HG03378 (cell line): ENCODE data around the gene MCM5.
"Not testable (repeated sequence)": the region's sequence is repeated elsewhere in the genome, so short reads cannot be mapped to it uniquely, and the experiment has no call there.

Experiments used
- ATAC-seq: cut with Tn5 transposase; IDR thresholded peaks from one replicate; pipeline ENCODE4 v1.9.1; 2021; ENCODE audit warnings: mild to moderate bottlenecking, moderate library complexity; ENCODE audit not compliant: unreplicated experiment

MCM5 gene

GRCh38 chr22:35399678-35400500 lies at the start of gene MCM5:
TSS of gene MCM5 (plus strand) at chr22:35400140. CDS start at chr22:35400439, 299 bp downstream.
- ATAC-seq: peak; percentile 86

DNA sequence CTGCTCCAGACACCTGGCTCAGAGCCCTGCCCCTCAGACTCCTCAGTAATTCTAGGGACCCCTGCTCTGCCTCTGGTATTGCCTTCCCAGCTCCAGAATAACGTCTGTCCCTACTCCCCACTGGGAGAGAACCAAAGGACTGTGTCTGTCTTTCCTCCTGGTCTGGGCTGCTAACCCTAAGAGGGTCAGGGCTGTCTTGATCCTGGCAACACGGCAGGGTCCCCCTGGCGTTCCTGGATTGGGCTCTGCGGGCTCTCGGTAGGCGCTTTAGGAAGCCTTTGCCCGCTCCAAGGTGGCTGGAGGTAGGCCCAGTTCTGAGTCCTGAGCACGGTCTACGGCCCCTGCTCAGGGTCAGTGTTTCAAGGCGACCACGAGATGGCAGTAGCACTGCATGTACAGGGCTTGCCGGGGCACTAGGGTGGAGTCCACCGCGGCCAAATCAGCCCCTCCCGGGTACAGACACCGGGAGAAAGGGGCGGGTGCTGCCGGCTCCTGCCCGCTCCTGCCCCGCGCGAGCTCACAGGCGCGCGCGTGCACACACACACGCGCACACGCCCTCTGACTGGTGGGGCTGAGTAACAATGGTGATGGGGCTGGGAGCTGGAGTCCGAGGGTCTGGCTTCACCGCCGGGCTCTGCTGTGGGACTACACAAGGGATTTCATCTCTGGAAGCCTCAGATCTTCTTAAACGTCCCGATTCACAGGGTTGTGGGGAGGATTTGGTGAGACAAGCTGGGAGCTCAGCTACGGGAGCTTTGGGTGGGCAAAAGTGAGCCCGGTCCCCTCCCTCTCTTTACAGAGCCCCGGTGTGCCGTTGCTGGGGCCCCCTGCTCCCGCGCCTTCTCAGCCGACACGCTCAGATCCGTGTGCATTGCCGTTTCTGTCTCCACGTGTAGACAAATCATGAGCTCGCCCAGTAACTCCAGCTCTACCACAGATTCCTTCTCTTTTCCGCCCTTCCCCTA lies 49.1 kb upstream of the MCM5 start:
- peak; percentile 64 for ATAC-seq

- ATAC-seq: peak; percentile 57
Observed at GRCh38 chr22:35352214-35353111, 47.5 kb upstream of the MCM5 start.

DNA sequence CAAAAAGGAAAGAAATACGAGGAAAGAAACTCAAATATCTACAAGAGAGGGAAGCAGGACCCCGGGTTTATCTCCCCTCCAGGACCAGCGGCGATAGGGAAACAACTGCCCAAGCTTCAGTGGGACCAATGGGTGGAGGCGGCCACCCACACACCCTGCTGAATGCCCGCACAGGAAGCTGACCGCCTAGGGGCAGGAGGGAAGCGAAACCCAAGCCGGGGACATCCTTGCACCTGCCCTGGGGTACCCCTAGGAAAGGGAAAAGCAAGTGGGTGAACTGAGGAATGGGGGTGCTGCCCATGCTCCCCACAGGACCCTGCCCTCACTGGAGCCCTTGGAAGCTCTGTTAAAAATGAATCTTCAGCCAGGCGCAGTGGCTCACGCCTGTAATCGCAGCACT lies 46.6 kb upstream of the MCM5 start:
- ATAC-seq: no peak

DNA sequence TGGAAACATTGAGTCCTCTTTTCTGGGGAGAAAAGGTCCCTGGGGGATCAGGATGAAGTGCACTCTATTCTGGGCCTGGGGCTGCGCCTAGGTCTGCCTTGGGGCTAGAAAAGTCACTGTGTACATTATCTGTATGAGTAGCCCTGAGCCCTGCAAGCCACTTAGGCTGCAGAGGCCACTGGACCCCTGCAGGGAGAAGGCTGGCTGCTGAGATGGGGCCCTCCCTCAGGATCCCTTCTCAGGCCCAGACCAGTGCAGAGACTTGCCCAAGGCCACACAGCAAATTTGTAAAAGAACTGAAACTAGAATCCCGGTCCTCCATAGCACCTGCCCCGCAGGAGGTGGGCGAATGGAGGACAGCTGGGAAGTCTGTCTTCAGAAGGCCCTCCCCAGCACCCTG lies 45.9 kb upstream of the MCM5 start:
- ATAC-seq: no peak

DNA sequence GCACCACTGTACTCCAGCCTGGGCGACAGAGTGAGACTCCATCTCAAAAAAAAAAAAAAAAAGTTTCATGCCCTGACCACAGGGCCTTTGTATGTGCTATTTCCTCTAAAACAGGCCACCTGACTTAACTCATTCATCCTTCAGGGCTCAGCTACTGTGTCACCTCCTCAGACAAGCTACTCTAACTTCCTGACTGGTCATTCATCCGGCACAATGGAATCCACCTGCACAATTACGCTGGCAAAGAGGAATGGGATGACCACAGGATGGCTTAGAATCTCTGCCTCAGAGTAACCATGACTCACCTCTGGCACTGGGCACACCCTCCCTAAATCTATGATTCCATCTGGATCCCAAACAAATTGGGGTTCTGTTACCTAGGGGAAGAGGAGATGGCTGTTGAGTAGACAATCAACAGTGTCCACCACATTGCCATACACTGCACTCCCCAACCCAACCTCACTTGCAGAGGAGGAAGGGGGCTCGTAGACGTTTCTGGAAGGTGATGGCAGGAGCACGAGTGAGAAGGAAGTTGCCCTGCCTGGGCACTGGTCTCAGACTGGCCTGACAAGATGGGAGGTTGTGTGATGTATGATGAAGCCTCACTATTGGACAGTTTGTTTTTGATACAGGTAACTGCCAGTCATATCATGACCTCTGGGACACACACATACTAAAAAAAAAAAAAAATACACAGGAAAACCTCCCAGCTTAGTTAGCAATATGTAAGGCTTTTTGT lies 41.9 kb upstream of the MCM5 start:
- no peak for ATAC-seq

GRCh38 chr22:35359380-35360065 lies 40.4 kb upstream of the MCM5 start:
- no peak for ATAC-seq

GRCh38 chr22:35361001-35361558 lies 38.9 kb upstream of the MCM5 start:
- ATAC-seq: no peak

DNA sequence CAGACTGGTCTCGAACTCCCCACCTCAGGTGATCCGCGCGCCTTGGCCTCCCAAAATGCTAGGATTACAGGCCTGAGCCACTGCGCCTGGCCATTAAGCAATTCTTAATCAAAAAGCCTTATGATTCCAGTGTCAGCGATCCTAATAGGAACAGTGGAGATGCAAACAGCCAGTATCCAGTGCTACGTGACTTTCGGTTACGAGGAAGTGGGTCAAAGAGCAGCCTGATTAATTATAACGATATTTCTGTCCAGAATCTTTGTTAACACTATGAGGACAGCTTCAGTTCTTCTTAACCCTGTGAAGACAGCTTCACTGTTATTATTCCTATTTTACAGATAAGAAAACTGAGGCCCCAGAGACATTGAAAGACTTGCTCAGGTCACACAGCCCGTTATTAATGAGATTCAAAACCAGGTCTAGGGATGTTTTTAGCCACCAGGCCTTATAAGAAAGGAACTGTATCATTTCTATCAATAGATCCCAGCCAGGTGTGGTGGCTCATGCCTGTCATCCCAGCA lies 36.3 kb upstream of the MCM5 start:
- no peak for ATAC-seq

- ATAC-seq: not testable (repeated sequence)
Observed at GRCh38 chr22:35364230-35364629, 35.7 kb upstream of the MCM5 start.

GRCh38 chr22:35367331-35367886 lies 32.5 kb upstream of the MCM5 start:
- ATAC-seq: no peak

GRCh38 chr22:35368386-35368785 lies 31.6 kb upstream of the MCM5 start:
- no peak for ATAC-seq

- no peak for ATAC-seq
Observed at GRCh38 chr22:35369996-35370395, 29.9 kb upstream of the MCM5 start.

DNA sequence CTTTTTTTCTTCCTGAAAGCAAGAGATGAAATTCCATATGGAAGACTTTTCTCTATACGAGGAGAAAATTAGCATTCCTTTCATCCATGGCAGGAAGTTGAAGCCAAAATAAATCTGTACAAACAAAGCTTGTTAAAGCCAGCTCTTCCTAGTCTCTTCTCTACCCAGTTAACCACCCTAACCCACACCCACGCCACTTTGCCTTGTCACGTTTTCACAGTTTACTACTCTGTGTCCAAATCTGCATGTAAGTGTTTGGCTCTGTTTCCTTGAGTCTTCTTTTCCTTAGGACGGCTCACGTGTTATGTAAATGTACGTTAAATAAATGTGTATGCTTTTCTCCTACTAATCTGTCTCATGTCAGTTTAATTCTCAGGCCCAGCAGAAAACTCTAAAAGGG lies 26.2 kb upstream of the MCM5 start:
- ATAC-seq: no peak

DNA sequence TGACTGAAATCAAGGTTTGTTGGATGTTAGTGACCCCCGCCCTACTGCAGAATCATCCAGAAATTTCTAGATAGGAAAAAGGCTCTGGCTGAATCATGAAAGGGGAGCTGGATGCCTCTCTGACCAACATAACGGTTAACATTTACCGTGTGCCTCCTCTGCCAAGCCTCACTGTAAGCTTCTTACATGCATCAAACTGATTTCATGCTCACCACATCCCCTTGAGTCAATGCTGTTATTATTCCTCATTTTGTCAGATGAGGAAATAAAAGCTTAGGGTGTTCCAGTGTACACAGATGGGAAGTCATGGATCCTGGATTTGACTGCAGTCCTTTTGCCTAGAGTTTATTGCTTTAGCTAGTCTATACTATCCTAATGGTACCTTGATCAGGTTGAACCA lies 24.9 kb upstream of the MCM5 start:
- ATAC-seq: no peak

DNA sequence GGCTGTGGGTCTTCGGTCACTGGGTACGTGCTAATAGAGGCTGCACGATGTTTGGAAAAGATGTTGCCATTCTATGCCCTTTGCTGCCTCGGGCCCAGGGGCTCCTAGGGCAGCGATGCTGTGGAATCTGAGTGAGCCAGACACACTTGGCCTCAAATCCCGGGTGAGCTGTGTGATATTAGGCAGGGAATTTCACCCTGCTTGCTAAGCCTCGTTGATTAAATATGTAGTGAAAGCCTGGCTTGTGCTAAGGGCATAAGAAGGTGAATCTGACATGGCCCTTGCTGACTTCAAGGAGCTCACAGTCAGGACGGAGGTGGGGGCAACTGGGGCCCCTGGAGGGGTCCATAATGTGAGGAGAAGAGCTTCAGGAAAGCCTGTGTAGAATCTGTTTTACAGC lies 24.4 kb upstream of the MCM5 start:
- no peak for ATAC-seq

DNA sequence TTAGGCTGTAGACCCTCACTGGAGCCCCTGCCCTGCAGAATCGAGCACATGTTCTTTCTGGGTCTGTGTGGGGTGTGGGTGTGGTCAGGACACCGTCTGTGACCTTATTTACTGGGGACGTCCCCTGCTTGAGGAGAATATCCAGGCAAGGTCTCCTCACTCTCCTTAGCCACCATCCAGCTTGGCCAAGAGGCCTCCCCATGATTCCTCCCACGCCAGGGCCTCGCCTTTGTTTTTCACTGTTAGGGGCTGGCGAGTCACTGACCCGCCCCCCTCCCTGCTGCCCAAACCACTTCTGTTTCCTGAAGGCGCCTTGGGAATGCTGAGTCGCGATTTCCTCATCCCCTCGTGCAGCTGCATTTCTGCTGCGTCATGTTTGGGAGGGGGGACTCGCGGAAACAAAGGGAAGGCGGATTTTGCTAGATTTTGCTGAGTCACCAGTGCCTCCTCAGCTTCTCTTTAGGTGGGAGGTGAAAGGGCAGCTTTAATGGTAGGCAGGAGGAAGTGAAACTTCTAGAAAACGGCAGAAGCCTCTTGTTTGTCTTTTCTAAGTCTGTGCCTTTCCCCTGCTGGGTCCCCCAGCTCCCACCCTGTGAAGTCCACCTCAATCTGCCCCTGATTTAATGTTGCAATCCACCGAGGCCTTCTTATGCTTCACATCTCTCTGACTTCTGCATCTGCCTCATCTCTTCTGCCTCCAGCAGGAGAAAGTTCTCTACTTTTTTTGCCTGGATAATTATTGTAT lies 23.0 kb upstream of the MCM5 start:
- peak; percentile 48 for ATAC-seq

DNA sequence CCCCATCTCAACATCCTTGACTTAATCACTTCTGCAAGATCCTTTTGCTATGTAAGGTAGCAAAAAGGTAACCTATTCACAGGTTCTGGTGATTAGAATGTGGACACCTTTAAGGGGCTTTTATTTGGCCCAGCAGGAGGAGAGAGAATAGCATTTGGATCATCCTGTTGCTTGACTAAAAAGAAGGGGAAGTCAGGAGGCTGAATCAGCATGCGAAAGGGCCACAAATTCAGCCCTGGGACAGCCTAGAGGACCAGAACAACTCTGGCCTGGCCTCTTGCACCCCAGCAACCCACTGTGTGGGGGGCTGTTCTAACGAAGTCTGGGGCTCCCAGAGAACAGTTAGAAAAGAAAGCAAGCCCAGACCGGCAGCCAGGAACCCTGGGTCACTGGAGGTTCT lies 22.2 kb upstream of the MCM5 start:
- no peak for ATAC-seq
